ENCODE measurements around the gene SLC23A2.

- TF ChIP-seq, protein P1, sequence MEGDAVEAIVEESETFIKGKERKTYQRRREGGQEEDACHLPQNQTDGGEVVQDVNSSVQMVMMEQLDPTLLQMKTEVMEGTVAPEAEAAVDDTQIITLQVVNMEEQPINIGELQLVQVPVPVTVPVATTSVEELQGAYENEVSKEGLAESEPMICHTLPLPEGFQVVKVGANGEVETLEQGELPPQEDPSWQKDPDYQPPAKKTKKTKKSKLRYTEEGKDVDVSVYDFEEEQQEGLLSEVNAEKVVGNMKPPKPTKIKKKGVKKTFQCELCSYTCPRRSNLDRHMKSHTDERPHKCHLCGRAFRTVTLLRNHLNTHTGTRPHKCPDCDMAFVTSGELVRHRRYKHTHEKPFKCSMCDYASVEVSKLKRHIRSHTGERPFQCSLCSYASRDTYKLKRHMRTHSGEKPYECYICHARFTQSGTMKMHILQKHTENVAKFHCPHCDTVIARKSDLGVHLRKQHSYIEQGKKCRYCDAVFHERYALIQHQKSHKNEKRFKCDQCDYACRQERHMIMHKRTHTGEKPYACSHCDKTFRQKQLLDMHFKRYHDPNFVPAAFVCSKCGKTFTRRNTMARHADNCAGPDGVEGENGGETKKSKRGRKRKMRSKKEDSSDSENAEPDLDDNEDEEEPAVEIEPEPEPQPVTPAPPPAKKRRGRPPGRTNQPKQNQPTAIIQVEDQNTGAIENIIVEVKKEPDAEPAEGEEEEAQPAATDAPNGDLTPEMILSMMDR (conservative IDR thresholded peaks at IDR 0.05) = no peak
- no peak for TF ChIP-seq EZH2 (IDR thresholded peaks at IDR 0.05; ENCODE audit: low read depth)
Observed at GRCh38 chr20:5033566-5033965, 32.3 kb upstream of the SLC23A2 start.

All from PC-9 (cell line).